HEK293 (cell line): ENCODE measurements around the gene DOLK.

Source experiments
- KLF16 ChIP-seq: fragments of 450-650 bp; formaldehyde crosslinking; IDR thresholded peaks from 2 replicates; pipeline ENCODE4 v1.5.1; 2017; ENCODE audit warnings: missing biosample characterization, missing genetic modification characterization
- ZNF2 ChIP-seq: fragments of 450-650 bp; formaldehyde crosslinking; IDR thresholded peaks from 2 replicates; pipeline ENCODE4 v1.5.1; 2016; ENCODE audit warnings: missing biosample characterization, missing genetic modification characterization
- ZNF548 ChIP-seq: fragments of 450-650 bp; formaldehyde crosslinking; IDR thresholded peaks from 2 replicates; pipeline ENCODE4 v1.5.1; 2016; ENCODE audit warnings: missing biosample characterization, missing genetic modification characterization

- TF ChIP-seq KLF16 (tag by site-specific recombination) (no peak), ZNF2 (tag by site-specific recombination) (no peak), ZNF548 (tag by site-specific recombination) (no peak)
Measured at GRCh38 chr9:128946571-128947276, 679 bp downstream of the DOLK start.
